HepG2 (cell line): Measurements from ENCODE around the gene CISD3. TPM values are rescaled to one million over a fixed set of nuclear protein-coding genes. Genes with fewer than 3 reads are reported as not detected.

Experiments
- ATAC-seq: fragments of 200-7000 bp; cut with Tn5 transposase; 3 replicates; pipeline ENCODE4 v1.9.1; 2020; ENCODE audit warnings: mild to moderate bottlenecking, moderate library complexity
- BruUV-seq: library from RNA; stranded (reverse); fragments of 400-500 nt; replicated peaks from 2 replicates; lab custom pipeline; 2021; lab: Mats Ljungman, UMichigan
- CTCF ChIA-PET: fragments of 300-600 bp; formaldehyde crosslinking; extraction: SDS; loops from one replicate; lab custom pipeline; 2021; ENCODE audit warnings: low total read pairs, inconsistent platforms, low intra/inter-chr PET ratio; lab: Yijun Ruan, JAX
- POLR2A ChIA-PET: fragments of 350-600 bp; sonication (Branson Sonifier 250); formaldehyde crosslinking; loops from one replicate; lab custom pipeline; 2020; ENCODE audit warnings: antibody characterized with exemption, inconsistent platforms; lab: Yijun Ruan, JAX
- DNase-seq: peaks from one replicate; pipeline ENCODE4 v3.0.0-alpha.2; 2015; ENCODE audit warnings: low spot score
- FAIRE-seq: peaks from 3 replicates; lab custom pipeline; 2011; peaks lifted over from hg19 to GRCh38; lab: Jason Lieb, UNC
- H2AFZ ChIP-seq: one replicate; pipeline ENCODE4 v1.6.1; 2011; ENCODE audit warnings: low read length, inconsistent platforms
- H3K27ac ChIP-seq: fragments of 300-600 bp; 3 replicates; pipeline ENCODE4 v1.8.0; 2011; ENCODE audit warnings: mixed run types, mild to moderate bottlenecking, mixed read lengths, low read length, inconsistent platforms; ENCODE audit not compliant: insufficient read depth; ENCODE audit errors: extremely low read length
- H3K27me3 ChIP-seq, 2 experiments: fragments of 200-600 bp in 1 of 2; 2 replicates in 1 of 2; 3 replicates in 1 of 2; pipeline versions ENCODE4 v1.6.0 to v1.8.0; 2011; ENCODE audit warnings: low read length in 2 of 2, mild to moderate bottlenecking in 2 of 2, moderate library complexity in 2 of 2, inconsistent platforms in 1 of 2; ENCODE audit not compliant: insufficient read depth in 2 of 2, control insufficient read depth in 1 of 2
- H3K36me3 ChIP-seq, 2 experiments: fragments of 200-600 bp in 1 of 2; replicated peaks in 1 of 2; 2 replicates in 1 of 2; 3 replicates in 1 of 2; pipeline versions ENCODE4 v1.5.1 to v1.8.0; 2011; ENCODE audit warnings: low read length in 2 of 2, inconsistent platforms in 1 of 2; ENCODE audit not compliant: insufficient read depth in 2 of 2, control insufficient read depth in 1 of 2
- H3K4me1 ChIP-seq: 2 replicates; pipeline ENCODE4 v1.5.1; 2012; ENCODE audit warnings: low read length, inconsistent platforms; ENCODE audit not compliant: insufficient read depth
- H3K4me2 ChIP-seq: 2 replicates; pipeline ENCODE4 v1.6.0; 2011; ENCODE audit warnings: low read depth, low read length, inconsistent platforms
- H3K4me3 ChIP-seq, 3 experiments: fragments of 200-600 bp in 1 of 3; sonication (generic), shearing (Covaris generic) in 1 of 3; replicated peaks in 1 of 3; 2 replicates each; pipeline ENCODE4 v1.5.1; 2011 to 2016; ENCODE audit warnings: low read length in 3 of 3, inconsistent platforms in 2 of 3, low read depth in 2 of 3, mild to moderate bottlenecking in 2 of 3, control low read depth in 1 of 3, mixed read lengths in 1 of 3; ENCODE audit not compliant: insufficient read depth in 1 of 3
- H3K79me2 ChIP-seq: one replicate; pipeline ENCODE4 v1.6.1; 2011; ENCODE audit warnings: low read length, inconsistent platforms; ENCODE audit not compliant: insufficient read depth
- H3K9ac ChIP-seq: 2 replicates; pipeline ENCODE4 v1.6.0; 2011; ENCODE audit warnings: mild to moderate bottlenecking, low read depth, low read length, inconsistent platforms; ENCODE audit not compliant: insufficient read depth
- H3K9me3 ChIP-seq: 2 replicates; pipeline ENCODE4 v1.5.1; 2012; ENCODE audit warnings: mild to moderate bottlenecking, low read length
- H4K20me1 ChIP-seq: 2 replicates; pipeline ENCODE4 v1.6.0; 2011; ENCODE audit warnings: inconsistent platforms, mild to moderate bottlenecking, low read length, moderate library complexity; ENCODE audit not compliant: insufficient read depth
- ATF2 ChIP-seq: sonication (generic); formaldehyde crosslinking; IDR thresholded peaks from 2 replicates; pipeline ENCODE4 v1.4.0; 2020; ENCODE audit warnings: missing genetic modification reagents
- ETV5 ChIP-seq: IDR thresholded peaks from 2 replicates; pipeline ENCODE4 v1.6.1; 2018; ENCODE audit warnings: missing biosample characterization, missing genetic modification reagents, inconsistent platforms, borderline replicate concordance
- HIVEP1 ChIP-seq: sonication (generic); formaldehyde crosslinking; IDR thresholded peaks from 2 replicates; pipeline ENCODE4 v1.4.0; 2020; ENCODE audit warnings: mild to moderate bottlenecking, missing genetic modification reagents
- HMG20A ChIP-seq: IDR thresholded peaks from 2 replicates; pipeline ENCODE4 v1.6.1; 2016; ENCODE audit warnings: borderline replicate concordance
- HMGXB4 ChIP-seq, 2 experiments: sonication (generic) in 1 of 2; formaldehyde crosslinking in 1 of 2; IDR thresholded peaks; 2 replicates each; pipeline versions ENCODE4 v1.4.0 to v1.6.1; 2018 to 2020; ENCODE audit warnings: missing genetic modification reagents in 2 of 2, borderline replicate concordance in 1 of 2, low read depth in 1 of 2, mild to moderate bottlenecking in 1 of 2, missing biosample characterization in 1 of 2
- HOXD1 ChIP-seq: sonication (generic); formaldehyde crosslinking; IDR thresholded peaks from 2 replicates; pipeline ENCODE4 v1.5.0; 2020; ENCODE audit warnings: missing genetic modification reagents
- KMT2A ChIP-seq: sonication (generic); formaldehyde crosslinking; IDR thresholded peaks from 2 replicates; pipeline ENCODE4 v1.4.0; 2020; ENCODE audit warnings: missing genetic modification reagents
- NR1H2 ChIP-seq: sonication (generic); formaldehyde crosslinking; IDR thresholded peaks from 2 replicates; pipeline ENCODE4 v1.8.1; 2022; ENCODE audit warnings: low read depth, missing genetic modification reagents, borderline replicate concordance
- RXRA ChIP-seq: sonication (generic); formaldehyde crosslinking; IDR thresholded peaks from 2 replicates; pipeline ENCODE4 v1.5.1; 2020; ENCODE audit warnings: missing genetic modification reagents
- SAP130 ChIP-seq: IDR thresholded peaks from 2 replicates; pipeline ENCODE4 v1.6.1; 2016; ENCODE audit warnings: low read depth
- TAF1 ChIP-seq: sonication (generic); formaldehyde crosslinking; IDR thresholded peaks from 2 replicates; pipeline ENCODE4 v1.4.0; 2020; ENCODE audit warnings: missing genetic modification reagents
- TRAFD1 ChIP-seq: sonication (generic); formaldehyde crosslinking; IDR thresholded peaks from 2 replicates; pipeline ENCODE4 v1.5.1; 2020; ENCODE audit warnings: missing genetic modification reagents, mild to moderate bottlenecking, borderline replicate concordance
- ZBTB7B ChIP-seq: sonication (generic); formaldehyde crosslinking; IDR thresholded peaks from 2 replicates; pipeline ENCODE4 v1.4.0; 2020; ENCODE audit warnings: missing genetic modification reagents
- ZNF234 ChIP-seq: sonication (generic); formaldehyde crosslinking; conservative IDR thresholded peaks from 2 replicates; pipeline ENCODE4 v1.5.1; 2020; ENCODE audit warnings: mild to moderate bottlenecking, missing genetic modification reagents
- ZNF678 ChIP-seq: sonication (generic); formaldehyde crosslinking; IDR thresholded peaks from 2 replicates; pipeline ENCODE4 v1.4.0; 2020; ENCODE audit warnings: mild to moderate bottlenecking, missing genetic modification reagents
- ZSCAN25 ChIP-seq: sonication (generic); formaldehyde crosslinking; IDR thresholded peaks from 2 replicates; pipeline ENCODE4 v1.8.0; 2022; ENCODE audit warnings: mild to moderate bottlenecking, missing genetic modification reagents
- WGBS: methylation state at CpG from one replicate; pipeline ENCODE4 v1.1.6; 2017; ENCODE audit warnings: low lambda C conversion rate; 5-methylcytosine and 5-hydroxymethylcytosine counted together
- in situ Hi-C: cut with HindIII; loops from 2 replicates; pipeline ENCODE4 v1.10.0; 2017; ENCODE audit warnings: low pct_unique_long_range_greater_than_20kb; ENCODE audit not compliant: extremely low pct_ligation_motif_present
- intact Hi-C: fragments of 100-400 bp; cut with micrococcal nuclease; formaldehyde crosslinking; loops from one replicate; pipeline ENCODE4 v1.10.0; 2022; ENCODE audit not compliant: unreplicated experiment
- polyA plus RNA-seq, 8 experiments: library from polyadenylated mRNA; depleted of rRNA in 3 of 8; stranded (reverse) in 7 of 8; unstranded in 1 of 8; fragments of >200 nt; fragmentation: Illumina TruSeq in 4 of 8; extraction: Trizol in 4 of 8; gene quantifications; 2 replicates each; pipeline versions ENCODE4 v1.2.1 to v1.2.3, GENCODE V29; 2011 to 2016; ENCODE audit warnings: low read depth in 4 of 8, missing spikeins in 1 of 8, mixed read lengths in 1 of 8; ENCODE audit not compliant: insufficient read depth in 1 of 8
- total RNA-seq, 5 experiments: library from RNA; depleted of rRNA; stranded (reverse); fragments of >200 nt; fragmentation: Illumina TruSeq; extraction: Trizol; gene quantifications; 2 replicates each; pipeline ENCODE4 v1.2.3, GENCODE V29; 2016; ENCODE audit warnings: low read depth in 1 of 5

Gene CISD3
- total and polyA plus RNA-seq, 2 of the 13 experiments (the other 11 are each of a cell fraction or from before 2014, with no cell fraction given) = 30.0 to 34.1 TPM

- ChIA-PET POLR2A (interaction anchor here (0.9 to 7.3 kb wide), 15 partner anchors 12 to 340 kb away, joined by 3 to 106 read pairs (median 4); partner anchors contain the start of genes EPOP, MLLT6, RPL23 and SOCS7), CTCF (no interaction called here)
- BruUV-seq = no TSS peak
- Histone ChIP-seq H3K27me3 (peaks cover 0 to 3% of the 10 kb centered on the region in 2 experiments; a peak in 3 of 5 replicates), H3K27ac (no peak overlapping the region), H3K9ac (no peak overlapping the region), H3K4me3 (peak overlapping the region in 1 of 3 experiments; percentile 35; a peak in 1 of 6 replicates), H3K36me3 (no peaks in the 10 kb centered on the region), H4K20me1 (no peaks in the 10 kb centered on the region), H3K4me2 (peak overlapping the region; percentile 67), H2AFZ (no peak overlapping the region), H3K4me1 (peaks cover 52% of the 10 kb centered on the region), H3K9me3 (no peaks in the 10 kb centered on the region), H3K79me2 (no peaks in the 10 kb centered on the region)
- DNase-seq (peak; percentile 61), ATAC-seq (peak; percentile 58), FAIRE-seq (no peak)
- under 1% methylated on average over 4 of the region's 4 CpGs for WGBS
- in situ Hi-C loops = no loop called here
- intact Hi-C loops = loop anchor here (2.0 kb wide), 1 partner anchor 14 kb away; no protein-coding TSS in a partner anchor
- TF ChIP-seq ETV5 (CRISPR knock-in tag) (peak; percentile 65; the same call in 1 of the 2 replicates), TRAFD1 (no peak), ZNF678 (CRISPR knock-in tag) (no peak), SAP130 (peak; percentile 59), TAF1 (CRISPR knock-in tag) (peak; percentile 22; the same call in 1 of the 2 replicates), KMT2A (0 out of 2 replicates have a peak, but pooled peaks have one; percentile 33), ZSCAN25 (CRISPR knock-in tag) (no peak), HMG20A (CRISPR knock-in tag) (peak; percentile 53; the same call in 1 of the 2 replicates), RXRA (peak; percentile 99), ZBTB7B (CRISPR knock-in tag) (peak; percentile 59; the same call in 1 of the 2 replicates), ATF2 (CRISPR knock-in tag) (peak; percentile 49; the same call in 1 of the 2 replicates), ZNF234 (CRISPR knock-in tag) (no peak), NR1H2 (CRISPR knock-in tag) (no peak), HMGXB4 (CRISPR knock-in tag; IDR thresholded peaks at IDR 0.05; ENCODE audit: borderline replicate concordance in 1 of 2, low read depth in 1 of 2) (0 out of 4 replicates have a peak, but pooled peaks have one; percentile 31 to 35), HIVEP1 (CRISPR knock-in tag) (peak; percentile 64; the same call in 1 of the 2 replicates), HOXD1 (CRISPR knock-in tag) (no peak)
These were observed 39.0 kb upstream of the CISD3 start for GRCh38 chr17:38691154-38691553.
